Measurements from ENCODE around the gene TBCE. TPM values are rescaled to one million over a fixed set of nuclear protein-coding genes. Genes with fewer than 3 reads are reported as not detected.

Gene TBCE
- polyA plus RNA-seq, 1 donor from 2014 or later = 72.9 TPM

- H4K20me1 ChIP-seq (ENCODE audit: insufficient read depth) = peaks cover 12% of the 10 kb centered on the region
- TF ChIP-seq MXI1 (conservative IDR thresholded peaks at IDR 0.05; ENCODE audit: poor library complexity, severe bottlenecking) (peak; percentile 66), EP300 (conservative IDR thresholded peaks at IDR 0.05; ENCODE audit: poor library complexity, severe bottlenecking) (peak; percentile 48), SMC3 (conservative IDR thresholded peaks at IDR 0.05; ENCODE audit: poor library complexity) (peak; percentile 38), EZH2 (IDR thresholded peaks at IDR 0.05; ENCODE audit: borderline replicate concordance, insufficient read depth, low read length, poor library complexity, severe bottlenecking) (no peak), TAF1 (IDR thresholded peaks at IDR 0.05; ENCODE audit: low read depth) (peak; percentile 81), RAD21 (conservative IDR thresholded peaks at IDR 0.05) (no peak), POLR2AphosphoS5 (IDR thresholded peaks at IDR 0.05) (peak; percentile 93)
- TF ChIP-seq, protein P1, sequence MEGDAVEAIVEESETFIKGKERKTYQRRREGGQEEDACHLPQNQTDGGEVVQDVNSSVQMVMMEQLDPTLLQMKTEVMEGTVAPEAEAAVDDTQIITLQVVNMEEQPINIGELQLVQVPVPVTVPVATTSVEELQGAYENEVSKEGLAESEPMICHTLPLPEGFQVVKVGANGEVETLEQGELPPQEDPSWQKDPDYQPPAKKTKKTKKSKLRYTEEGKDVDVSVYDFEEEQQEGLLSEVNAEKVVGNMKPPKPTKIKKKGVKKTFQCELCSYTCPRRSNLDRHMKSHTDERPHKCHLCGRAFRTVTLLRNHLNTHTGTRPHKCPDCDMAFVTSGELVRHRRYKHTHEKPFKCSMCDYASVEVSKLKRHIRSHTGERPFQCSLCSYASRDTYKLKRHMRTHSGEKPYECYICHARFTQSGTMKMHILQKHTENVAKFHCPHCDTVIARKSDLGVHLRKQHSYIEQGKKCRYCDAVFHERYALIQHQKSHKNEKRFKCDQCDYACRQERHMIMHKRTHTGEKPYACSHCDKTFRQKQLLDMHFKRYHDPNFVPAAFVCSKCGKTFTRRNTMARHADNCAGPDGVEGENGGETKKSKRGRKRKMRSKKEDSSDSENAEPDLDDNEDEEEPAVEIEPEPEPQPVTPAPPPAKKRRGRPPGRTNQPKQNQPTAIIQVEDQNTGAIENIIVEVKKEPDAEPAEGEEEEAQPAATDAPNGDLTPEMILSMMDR (IDR thresholded peaks at IDR 0.05; ENCODE audit: poor library complexity, severe bottlenecking) = peak; percentile 56
- TF ChIP-seq, protein P2, sequence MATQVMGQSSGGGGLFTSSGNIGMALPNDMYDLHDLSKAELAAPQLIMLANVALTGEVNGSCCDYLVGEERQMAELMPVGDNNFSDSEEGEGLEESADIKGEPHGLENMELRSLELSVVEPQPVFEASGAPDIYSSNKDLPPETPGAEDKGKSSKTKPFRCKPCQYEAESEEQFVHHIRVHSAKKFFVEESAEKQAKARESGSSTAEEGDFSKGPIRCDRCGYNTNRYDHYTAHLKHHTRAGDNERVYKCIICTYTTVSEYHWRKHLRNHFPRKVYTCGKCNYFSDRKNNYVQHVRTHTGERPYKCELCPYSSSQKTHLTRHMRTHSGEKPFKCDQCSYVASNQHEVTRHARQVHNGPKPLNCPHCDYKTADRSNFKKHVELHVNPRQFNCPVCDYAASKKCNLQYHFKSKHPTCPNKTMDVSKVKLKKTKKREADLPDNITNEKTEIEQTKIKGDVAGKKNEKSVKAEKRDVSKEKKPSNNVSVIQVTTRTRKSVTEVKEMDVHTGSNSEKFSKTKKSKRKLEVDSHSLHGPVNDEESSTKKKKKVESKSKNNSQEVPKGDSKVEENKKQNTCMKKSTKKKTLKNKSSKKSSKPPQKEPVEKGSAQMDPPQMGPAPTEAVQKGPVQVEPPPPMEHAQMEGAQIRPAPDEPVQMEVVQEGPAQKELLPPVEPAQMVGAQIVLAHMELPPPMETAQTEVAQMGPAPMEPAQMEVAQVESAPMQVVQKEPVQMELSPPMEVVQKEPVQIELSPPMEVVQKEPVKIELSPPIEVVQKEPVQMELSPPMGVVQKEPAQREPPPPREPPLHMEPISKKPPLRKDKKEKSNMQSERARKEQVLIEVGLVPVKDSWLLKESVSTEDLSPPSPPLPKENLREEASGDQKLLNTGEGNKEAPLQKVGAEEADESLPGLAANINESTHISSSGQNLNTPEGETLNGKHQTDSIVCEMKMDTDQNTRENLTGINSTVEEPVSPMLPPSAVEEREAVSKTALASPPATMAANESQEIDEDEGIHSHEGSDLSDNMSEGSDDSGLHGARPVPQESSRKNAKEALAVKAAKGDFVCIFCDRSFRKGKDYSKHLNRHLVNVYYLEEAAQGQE (IDR thresholded peaks at IDR 0.05; ENCODE audit: borderline replicate concordance) = peak; percentile 73
Measured at GRCh38 chr1:235328271-235329138, 38.7 kb upstream of the TBCE start, which contains the start of gene GGPS1. TSS of gene GGPS1 (plus strand) at chr1:235328570. CDS start at chr1:235335265, 6,695 bp downstream.

GRCh38 chr1:235329139-235329902, 37.9 kb upstream of the TBCE start:
- Histone ChIP-seq H3K9me2 (ENCODE audit: insufficient read depth, low read length) (no peaks in the 10 kb centered on the region), H3K27ac (ENCODE audit: low read length) (peak overlapping the region; percentile 93), H3K27me3 (ENCODE audit: insufficient read depth, low read depth, low read length) (no peaks in the 10 kb centered on the region), H3K9me3 (ENCODE audit: low read length) (no peaks in the 10 kb centered on the region), H2AFZ (ENCODE audit: low read depth, low read length) (peak overlapping the region; percentile 78), H3F3A (ENCODE audit: insufficient read depth, low read length, poor library complexity, severe bottlenecking) (no peaks in the 10 kb centered on the region), H3K4me3 (ENCODE audit: low read length) (peak overlapping the region; percentile 75), H3K9ac (ENCODE audit: low read length) (peak overlapping the region; percentile 89), H3K79me2 (replicated peaks; ENCODE audit: insufficient read depth, low read length) (peaks cover 78% of the 10 kb centered on the region), H4K20me1 (ENCODE audit: insufficient read depth) (peaks cover 12% of the 10 kb centered on the region), H3K36me3 (ENCODE audit: insufficient read depth, low read length) (no peaks in the 10 kb centered on the region), H3K4me2 (ENCODE audit: low read length) (peak overlapping the region; percentile 87)
- TF ChIP-seq, protein P2 (IDR thresholded peaks at IDR 0.05; ENCODE audit: borderline replicate concordance) = peak; percentile 41
- TF ChIP-seq, protein P1 (IDR thresholded peaks at IDR 0.05; ENCODE audit: poor library complexity, severe bottlenecking) = no peak
- TF ChIP-seq SMC3 (conservative IDR thresholded peaks at IDR 0.05; ENCODE audit: poor library complexity) (peak; percentile 29), MXI1 (conservative IDR thresholded peaks at IDR 0.05; ENCODE audit: poor library complexity, severe bottlenecking) (peak; percentile 24)

More at GRCh38 chr1:235328271-235329138, 38.7 kb upstream of the TBCE start, which contains the start of gene GGPS1:
- H3F3A ChIP-seq (ENCODE audit: insufficient read depth, low read length, poor library complexity, severe bottlenecking) = no peaks in the 10 kb centered on the region
- peaks cover 78% of the 10 kb centered on the region for H3K79me2 ChIP-seq (replicated peaks; ENCODE audit: insufficient read depth, low read length)
- H2AFZ ChIP-seq (ENCODE audit: low read depth, low read length) = peak within 1 kb of the TSS; percentile 78
- H3K9ac ChIP-seq (ENCODE audit: low read length) = peak within 1 kb of the TSS; percentile 99
- peak within 1 kb of the TSS; percentile 75 for H3K4me3 ChIP-seq (ENCODE audit: low read length)
- H3K36me3 ChIP-seq (ENCODE audit: insufficient read depth, low read length) = no peaks in the 10 kb centered on the region
- H3K9me3 ChIP-seq (ENCODE audit: low read length) = no peaks in the 10 kb centered on the region
- H3K27ac ChIP-seq (ENCODE audit: low read length) = peak within 1 kb of the TSS; percentile 97
- no peaks in the 10 kb centered on the region for H3K27me3 ChIP-seq (ENCODE audit: insufficient read depth, low read depth, low read length)
- no peaks in the 10 kb centered on the region for H3K9me2 ChIP-seq (ENCODE audit: insufficient read depth, low read length)
- H3K4me2 ChIP-seq (ENCODE audit: low read length) = peak within 1 kb of the TSS; percentile 87

Data from neural cell (in vitro differentiated cells).